Measurements from ENCODE around the gene ING3.
"Not testable (repeated sequence)": the region's sequence is repeated elsewhere in the genome, so short reads cannot be mapped to it uniquely, and the experiment has no call there.

Gene ING3

GRCh38 chr7:121002757-121003200 lies 52.2 kb downstream of the ING3 start:
- no peak for DNase-seq (ENCODE audit: low spot score)

DNA sequence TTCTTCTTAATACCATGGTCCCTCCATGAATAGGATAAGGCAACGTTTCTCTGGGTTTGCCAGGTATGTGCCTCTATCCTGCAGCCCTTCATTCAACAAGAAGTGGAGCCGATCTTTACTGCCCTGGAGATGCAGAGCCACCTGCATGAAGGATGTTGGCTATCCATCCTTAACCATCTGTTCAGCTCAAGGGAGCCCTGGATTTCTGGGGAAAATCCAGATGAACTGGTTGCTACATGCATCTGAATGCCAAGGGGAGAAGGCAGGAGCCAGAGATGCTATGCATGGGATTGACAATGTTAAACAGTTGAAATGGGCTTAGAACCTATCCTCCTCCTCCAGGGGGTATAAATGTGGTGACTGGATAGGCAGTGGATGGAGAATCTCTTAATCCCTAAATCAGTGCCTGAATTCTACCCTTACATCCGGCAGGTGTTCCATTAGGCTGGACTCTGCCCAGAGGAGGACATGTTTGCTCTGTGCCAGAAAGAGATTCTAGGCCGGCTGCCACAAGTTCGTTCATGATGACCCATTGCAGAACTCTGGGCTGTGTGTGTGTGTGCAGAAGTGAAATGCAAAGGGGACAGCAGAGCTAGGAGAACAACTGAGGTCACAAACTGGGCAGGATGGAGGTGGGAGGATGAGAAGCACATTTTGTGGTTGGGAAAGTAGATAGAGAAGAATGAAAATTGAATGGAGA lies 53.6 kb downstream of the ING3 start:
- no peak for DNase-seq (ENCODE audit: low spot score)

DNA sequence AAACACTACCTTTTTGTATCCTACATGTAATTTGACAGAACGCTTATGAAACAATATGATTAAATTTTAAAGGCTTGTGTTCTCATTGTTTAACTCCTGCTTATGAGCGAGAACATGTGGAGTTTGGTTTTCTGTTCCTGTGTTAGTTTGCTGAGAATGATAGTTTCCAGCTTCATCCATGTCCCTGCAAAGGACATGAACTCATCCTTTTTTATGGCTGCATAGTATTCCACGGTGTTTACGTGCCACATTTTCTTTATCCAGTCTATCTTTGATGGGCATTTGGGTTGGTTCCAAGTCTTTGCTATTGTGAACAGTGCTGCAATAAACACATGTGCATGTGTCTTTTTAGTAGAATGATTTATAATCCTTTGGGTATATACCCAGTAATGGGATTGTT lies 54.5 kb downstream of the ING3 start:
- not testable (repeated sequence) for DNase-seq (ENCODE audit: low spot score)

- no peak for DNase-seq (ENCODE audit: low spot score)
These were observed 55.5 kb downstream of the ING3 start for GRCh38 chr7:121005996-121006584.

DNA sequence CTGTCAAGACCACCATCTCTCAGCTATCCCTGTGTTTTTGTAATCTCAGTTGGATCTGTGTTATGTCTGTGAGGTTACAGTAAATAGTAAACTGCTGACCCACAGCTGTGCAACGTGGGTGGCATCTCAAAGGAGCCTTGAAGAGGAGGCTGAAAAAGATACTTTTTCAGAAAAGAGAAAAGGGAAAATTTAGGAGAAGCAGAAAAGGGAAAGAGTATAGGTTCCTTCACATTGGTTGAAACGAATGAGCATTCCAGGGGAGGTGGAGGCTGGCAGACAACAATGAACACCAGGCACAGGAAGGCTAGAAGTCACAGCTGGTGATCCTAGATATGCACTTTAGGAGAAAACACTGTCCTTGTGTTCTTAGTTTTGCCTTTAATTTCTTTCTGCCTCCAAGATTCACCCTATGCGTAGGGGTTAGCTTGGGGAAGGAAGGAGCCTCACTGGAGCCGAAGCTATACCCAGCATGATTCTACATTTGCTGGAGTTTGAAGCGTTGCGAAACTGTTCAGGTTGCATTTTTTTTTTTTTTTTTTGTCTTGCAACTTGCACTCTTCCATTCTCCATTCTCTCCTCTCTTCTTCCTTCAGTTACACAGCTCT lies 56.2 kb downstream of the ING3 start:
- no peak for DNase-seq (ENCODE audit: low spot score)

GRCh38 chr7:121008816-121009215 lies 58.2 kb downstream of the ING3 start:
- no peak for DNase-seq (ENCODE audit: low spot score)

DNA sequence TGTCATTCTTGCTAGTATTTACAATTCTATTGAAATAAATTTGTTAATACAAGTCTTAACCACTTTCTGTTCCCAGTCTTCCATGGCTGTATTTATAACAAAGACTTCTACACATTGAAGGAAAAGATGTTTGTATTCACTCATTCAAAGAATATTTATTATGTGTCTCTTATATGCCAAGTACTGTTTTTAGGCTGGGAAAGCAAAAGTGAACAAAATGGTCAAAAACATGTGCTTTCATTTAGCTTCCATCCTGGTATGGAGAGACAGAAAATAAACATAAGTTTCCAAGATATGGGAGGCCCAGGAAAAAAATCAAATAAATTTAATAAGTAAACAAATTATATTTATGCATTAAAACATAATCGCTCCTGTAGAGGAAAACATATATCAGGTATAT lies 60.8 kb downstream of the ING3 start:
- DNase-seq (ENCODE audit: low spot score) = no peak

DNA sequence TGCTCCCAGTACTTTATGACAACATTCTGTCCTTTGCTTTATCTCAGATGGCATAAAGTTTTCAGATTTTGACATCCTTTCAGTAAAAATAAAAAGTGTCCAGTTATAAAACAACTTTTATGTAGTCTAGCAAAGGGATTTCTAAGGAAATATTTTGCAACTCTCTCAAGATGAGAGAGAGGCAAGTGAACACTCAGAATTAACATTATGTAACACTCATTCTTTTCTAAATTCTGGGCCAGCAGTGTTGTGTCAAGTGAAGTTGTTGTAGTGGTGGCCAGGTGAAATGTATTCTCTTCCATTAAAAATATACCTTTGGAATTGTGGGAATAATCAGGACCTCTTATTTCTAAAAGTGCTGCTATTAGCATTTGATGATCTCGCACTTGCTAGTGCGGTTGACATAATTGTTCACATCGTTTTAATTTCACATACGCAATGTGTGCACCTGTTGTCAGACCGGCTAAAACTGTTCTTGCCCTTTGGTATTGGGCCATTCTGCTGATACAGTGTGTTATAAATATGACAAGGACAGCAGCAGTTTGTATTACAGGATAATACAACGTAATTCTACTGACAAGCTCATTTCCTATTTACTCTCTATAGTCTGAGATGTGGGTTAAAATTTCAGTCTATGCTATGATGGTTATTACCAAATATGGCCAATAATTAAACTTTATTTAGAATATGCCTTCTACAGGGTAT lies 61.7 kb downstream of the ING3 start:
- DNase-seq (ENCODE audit: low spot score) = no peak

GRCh38 chr7:121012919-121013318 lies 62.3 kb downstream of the ING3 start:
- DNase-seq (ENCODE audit: low spot score) = no peak

DNA sequence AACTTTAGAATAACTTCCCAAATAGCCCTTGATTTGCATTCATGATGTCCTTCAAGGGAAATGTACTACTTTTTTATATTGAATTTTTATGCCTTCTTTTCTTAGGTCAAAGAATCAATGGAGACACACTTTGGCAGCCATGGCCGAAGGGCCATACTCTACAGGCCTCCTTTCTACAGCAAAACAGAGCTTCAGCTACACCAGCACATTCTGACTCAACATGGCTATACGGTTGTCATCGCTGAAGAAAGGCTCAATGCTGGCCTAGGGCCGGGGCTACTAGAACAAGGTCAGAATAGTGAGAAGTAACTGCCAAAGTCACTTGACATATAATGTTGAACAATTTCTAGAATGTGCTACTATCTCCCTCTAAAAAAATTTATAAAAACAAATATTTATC lies 65.0 kb downstream of the ING3 start:
- no peak for DNase-seq (ENCODE audit: low spot score)

- no peak for DNase-seq (ENCODE audit: low spot score)
These were observed 66.4 kb downstream of the ING3 start for GRCh38 chr7:121016966-121017365.

GRCh38 chr7:121017586-121017985 lies 67.0 kb downstream of the ING3 start:
- no peak for DNase-seq (ENCODE audit: low spot score)

DNA sequence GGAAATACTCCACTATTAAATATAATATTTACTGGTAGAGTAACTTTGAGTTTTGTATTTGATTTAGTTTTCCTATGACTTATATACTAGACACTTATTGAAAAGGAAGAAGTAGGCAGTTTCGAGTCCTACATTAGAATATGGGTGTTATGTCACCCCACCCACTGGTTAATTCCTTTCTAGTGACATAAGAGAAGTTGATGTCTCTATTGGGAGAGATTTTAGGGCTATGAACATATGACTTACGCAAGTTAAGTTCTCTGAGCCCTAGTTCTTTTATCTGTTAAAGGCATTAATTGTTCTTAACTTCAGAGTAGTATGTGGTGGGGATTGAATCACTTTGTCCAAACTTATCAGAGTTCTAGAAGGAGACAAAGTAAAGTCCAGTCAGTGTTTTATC lies 68.4 kb downstream of the ING3 start:
- no peak for DNase-seq (ENCODE audit: low spot score)

DNA sequence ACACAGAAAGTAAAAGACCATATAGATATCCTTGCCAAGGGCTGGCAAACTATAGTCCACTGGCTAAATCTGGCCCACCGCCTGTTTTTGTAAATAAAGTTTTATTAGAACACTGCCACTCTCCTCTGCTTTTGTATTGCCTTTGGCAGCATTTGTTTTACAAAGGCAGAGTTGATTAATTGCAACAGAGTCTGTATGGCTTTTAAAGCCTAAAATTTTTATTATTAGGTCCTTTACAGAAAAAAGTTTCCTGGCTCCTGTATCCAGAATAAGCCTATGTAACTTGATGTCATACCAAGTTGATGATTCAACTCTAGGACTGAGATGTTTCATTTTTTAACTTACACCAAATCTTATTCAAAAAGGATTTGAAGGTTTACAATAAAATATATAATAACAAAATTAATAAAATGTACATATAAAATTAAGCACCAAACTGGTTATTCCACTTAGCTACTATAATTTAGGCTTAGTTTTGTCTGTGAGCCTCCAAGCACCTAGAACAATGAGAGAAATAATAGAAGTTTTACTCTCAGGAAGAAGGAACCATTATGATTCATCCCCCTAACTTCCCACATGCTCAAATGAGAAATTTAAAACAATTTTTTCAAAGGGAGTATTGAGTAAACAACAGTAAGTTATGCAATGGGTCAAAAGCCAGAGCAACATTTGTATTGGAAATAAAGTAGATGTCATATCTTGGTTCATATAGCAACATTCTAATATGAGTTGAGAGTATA lies 69.8 kb downstream of the ING3 start:
- no peak for DNase-seq (ENCODE audit: low spot score)

GRCh38 chr7:121020989-121021969 lies 70.7 kb downstream of the ING3 start:
- DNase-seq (ENCODE audit: low spot score) = peak; percentile 14

- DNase-seq (ENCODE audit: low spot score) = no peak
These were observed 72.6 kb downstream of the ING3 start for GRCh38 chr7:121023194-121023593.

DNA sequence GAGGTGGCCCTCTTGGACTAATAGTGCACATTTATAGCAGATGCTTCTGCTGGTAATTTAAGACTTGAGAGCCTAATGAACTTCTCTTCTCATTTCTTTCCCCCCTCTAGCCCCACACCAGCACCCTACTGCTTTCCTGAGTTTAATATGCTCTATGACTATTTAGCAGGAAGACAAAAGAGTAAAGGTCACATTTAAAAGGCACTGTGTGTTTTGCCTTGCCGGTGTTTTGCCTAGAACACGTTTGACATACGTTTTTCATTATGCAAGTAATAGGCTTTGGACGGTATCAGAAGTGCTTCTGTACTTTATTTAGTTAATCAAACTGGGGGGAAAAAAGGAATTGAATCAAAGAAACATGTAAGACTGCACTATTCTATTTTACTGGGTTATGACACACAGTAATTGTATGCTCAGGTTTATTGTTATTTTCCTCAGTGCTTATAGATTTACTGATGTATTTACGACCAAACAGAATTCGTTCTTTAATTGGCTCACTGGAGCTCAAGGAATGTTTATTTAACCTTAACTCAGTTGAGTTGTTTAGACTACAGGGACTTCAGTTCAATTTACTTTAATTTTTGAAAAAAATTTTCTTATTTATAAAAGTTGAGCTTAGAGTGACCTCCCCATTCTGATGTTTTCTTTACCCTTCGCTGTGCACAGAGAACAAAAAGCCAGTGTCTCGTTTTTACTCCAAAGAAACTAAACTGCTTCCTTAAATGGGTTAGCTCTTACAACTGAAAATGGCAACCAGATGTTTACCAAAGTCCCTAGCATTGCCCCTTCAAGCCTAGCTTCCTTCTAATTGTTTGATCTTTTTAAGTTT lies 73.3 kb downstream of the ING3 start:
- peak; percentile 38 for DNase-seq (ENCODE audit: low spot score)

GRCh38 chr7:121024611-121025010 lies 74.0 kb downstream of the ING3 start:
- DNase-seq (ENCODE audit: low spot score) = no peak

- DNase-seq (ENCODE audit: low spot score) = no peak
These were observed 75.6 kb downstream of the ING3 start for GRCh38 chr7:121026159-121026558.

GRCh38 chr7:121026577-121027111 lies 76.1 kb downstream of the ING3 start:
- no peak for DNase-seq (ENCODE audit: low spot score)
